HG03064 (cell line): ENCODE data around the gene GORASP2.

Experiments
- ATAC-seq: cut with Tn5 transposase; IDR thresholded peaks from one replicate; pipeline ENCODE4 v1.9.1; 2021; ENCODE audit warnings: low read depth; ENCODE audit not compliant: unreplicated experiment

Gene GORASP2

DNA sequence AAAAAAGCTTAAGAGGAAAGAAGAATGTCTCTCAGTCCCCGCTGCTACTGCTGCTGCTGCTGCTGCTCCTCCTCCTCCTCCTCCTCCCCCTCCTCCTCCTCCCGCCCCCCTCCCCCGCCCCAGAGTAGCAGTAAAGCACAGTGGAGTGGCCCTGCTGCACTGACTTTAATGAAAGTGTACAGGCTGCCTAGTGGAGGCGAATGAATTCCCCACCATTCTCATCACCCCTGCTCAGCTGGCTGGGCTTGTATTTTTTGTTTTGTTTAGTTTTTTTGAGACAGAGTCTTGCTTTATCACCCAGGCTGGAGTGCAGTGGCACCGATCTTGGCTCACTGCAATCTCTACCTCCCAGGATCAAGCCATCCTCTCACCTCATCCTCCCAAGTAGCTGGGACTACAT, 34.3 kb downstream of the GORASP2 start:
- ATAC-seq = no peak

DNA sequence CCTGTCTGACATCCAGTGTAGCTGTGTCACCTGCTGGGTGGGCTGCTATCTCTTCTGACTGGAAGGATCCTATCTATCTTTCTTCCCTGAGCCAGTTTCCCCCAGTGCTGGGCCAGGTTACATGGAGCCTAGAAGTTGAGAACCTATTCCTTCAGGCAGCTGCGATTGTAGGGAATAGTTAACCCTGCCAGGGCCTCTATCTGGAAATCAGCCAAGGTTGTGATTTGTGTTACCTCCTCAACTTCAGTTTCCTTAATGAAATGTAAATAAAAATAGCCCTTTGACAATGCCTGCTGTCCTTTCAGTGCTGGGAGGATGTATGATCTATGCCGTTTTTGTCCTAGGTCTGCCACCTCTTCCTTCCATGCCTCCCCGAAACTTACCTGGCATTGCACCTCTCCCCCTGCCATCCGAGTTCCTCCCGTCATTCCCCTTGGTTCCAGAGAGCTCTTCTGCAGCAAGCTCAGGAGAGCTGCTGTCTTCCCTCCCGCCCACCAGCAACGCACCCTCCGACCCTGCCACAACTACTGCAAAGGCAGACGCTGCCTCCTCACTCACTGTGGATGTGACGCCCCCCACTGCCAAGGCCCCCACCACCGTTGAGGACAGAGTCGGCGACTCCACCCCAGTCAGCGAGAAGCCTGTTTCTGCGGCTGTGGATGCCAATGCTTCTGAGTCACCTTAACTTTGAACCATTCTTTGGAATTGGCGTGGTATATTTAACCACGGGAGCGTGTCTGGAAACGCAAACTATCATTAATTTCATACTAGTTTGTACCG, 36.6 kb downstream of the GORASP2 start:
- ATAC-seq = no peak

DNA sequence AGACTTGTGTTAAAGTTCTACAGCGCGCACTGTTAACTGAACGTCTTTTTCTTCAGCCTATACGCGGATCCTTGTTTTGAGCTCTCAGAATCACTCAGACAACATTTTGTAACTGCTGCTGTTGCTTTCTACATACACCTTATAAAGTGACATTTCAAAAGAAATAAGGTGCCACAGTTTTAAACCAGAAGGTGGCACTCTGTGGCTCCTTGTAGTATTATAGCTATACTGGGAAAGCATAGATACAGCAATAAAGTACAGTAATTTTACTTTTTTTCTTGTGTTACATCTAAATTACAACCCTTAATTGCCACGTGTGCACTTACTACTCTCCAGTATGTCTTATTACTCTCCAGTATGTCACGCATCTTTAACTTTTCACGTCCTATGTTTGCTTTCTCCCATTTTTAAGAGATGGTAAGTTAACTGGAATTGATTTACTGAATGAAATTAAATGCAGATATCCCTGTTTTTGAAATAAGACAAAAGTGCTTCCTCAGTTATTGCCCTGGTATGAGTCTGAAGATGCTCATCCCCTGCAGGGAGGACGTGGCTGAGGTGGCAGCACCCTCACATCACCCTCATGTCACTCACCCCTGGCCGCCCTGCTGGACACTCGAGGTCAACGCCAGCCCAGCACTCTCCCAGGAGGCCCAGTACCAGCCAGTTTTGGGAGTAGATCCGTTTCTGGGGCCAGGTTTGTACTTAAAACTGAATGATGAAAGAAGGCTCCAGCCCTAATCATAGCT, 37.8 kb downstream of the GORASP2 start:
- no peak for ATAC-seq

DNA sequence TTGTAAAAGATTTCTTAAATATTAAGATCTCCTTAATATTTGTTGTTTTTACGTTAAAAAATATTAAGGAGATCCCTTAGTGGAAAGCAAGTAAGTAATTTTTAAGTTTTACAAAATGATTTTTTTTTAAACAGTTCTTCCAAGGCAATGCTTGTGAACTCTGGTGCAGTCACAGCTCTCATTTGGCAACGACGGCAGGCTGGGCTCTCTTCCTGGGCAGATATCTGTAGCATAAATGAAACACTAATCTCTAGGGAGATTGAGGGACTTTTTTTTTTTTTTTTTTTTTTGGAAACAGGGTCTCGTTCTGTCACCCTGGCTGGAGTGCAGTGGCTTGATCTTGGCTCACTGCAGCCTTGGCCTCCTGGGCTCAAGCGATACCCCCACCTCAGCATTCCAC, 38.5 kb downstream of the GORASP2 start:
- ATAC-seq = no peak

DNA sequence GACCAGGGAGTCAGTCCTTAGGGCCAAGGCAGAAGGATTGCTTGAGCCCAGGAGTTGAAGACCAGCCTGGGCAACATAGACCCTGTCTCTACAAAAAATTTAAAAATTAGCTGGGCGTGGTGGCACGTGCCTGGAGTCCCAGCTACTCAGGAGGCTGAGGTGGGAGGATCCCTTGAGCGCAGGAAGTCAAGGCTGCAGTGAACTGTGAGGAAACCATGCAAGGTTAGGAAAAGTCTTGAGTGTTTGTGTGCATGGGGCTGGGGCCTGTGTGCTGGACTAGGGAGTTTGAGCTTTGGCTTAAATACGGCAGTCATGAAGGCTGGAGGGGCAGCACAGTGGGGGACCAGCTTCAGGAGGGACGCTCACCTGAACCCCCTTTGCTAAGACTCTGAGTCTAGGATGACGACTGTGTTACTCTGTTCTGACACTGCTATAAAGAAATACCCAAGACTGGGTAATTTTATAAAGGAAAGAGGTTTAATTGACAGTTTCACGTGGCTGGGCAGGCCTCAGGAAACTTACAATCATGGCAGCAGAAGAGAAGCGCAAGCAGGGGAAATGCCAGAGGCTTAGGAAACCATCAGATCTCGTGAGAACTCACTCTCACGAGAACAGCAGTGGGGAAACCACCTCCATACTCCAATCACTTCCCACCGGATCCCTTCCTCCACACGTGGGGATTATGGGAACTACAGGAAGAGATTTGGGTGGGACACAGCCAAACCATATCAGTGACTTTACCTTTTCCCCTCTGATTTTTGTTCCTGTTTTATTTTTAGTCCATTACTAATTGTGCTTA, 39.4 kb downstream of the GORASP2 start:
- no peak for ATAC-seq

DNA sequence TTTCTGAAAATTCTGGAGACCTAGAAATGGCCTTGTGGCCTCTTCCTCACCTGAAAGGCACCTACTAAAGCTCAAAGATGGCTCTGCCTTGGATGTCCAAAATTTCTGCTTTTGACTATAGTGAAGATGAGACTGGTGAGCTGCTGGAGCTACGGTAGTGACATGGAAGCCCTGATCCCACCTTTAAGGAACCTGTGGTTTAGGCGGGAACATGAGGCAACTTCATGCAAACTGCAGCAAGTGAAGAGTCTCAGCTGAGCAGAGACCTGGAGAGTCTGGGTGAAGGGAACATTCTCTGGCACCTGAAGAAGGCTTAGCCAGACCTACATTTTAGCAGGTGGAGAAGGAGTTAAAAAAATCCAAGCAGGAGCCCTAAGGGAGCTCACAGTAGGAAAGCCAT, 40.0 kb downstream of the GORASP2 start:
- ATAC-seq = no peak

DNA sequence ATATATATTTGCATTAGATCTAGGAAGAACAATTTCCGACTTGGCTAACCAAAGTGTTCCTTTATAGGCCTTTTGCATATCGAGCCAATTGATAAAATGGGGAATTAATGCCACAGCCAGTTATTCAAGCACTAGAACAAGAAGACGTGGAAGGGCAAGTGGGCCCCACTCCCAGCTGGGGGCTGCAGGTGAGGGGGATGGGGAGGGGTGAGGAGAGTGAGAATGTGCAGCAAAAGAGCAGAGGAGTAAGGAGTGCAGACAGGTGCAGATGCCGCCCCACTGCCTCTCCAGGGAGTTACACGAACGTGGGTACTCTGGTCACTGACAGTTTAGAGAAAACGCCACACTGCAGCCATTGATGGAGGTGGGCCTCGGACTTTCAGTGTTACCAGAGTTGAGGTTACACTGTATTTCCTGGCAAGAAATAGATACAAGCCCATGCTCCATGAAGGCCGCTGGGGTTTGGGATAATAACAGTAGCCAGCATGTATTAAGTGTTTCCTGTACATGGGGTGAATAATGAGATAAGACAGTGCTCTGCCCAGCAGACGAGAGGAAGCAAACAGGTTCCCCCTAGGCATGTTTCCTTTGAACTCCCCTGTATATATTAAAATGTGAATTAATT, 40.9 kb downstream of the GORASP2 start:
- ATAC-seq = no peak

DNA sequence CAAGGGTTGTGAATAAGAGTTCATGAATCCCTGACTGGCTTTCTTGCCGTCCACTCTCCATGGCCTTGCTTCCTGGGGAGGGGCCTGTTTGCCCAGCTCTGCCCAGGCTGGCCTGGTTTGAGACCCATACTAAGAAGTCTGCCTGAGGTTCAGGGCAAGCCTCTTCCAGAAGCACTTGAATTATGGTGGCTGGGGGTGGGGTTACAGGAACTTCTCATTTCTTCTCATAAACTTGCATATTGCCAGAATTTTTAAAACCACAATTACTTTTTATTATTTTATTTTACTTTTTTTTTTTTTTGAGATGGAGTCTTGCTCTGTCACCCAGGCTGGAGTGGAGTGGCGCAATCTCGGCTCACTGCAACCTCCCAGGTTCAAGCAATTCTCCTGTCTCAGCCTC, 42.0 kb downstream of the GORASP2 start:
- no peak for ATAC-seq

DNA sequence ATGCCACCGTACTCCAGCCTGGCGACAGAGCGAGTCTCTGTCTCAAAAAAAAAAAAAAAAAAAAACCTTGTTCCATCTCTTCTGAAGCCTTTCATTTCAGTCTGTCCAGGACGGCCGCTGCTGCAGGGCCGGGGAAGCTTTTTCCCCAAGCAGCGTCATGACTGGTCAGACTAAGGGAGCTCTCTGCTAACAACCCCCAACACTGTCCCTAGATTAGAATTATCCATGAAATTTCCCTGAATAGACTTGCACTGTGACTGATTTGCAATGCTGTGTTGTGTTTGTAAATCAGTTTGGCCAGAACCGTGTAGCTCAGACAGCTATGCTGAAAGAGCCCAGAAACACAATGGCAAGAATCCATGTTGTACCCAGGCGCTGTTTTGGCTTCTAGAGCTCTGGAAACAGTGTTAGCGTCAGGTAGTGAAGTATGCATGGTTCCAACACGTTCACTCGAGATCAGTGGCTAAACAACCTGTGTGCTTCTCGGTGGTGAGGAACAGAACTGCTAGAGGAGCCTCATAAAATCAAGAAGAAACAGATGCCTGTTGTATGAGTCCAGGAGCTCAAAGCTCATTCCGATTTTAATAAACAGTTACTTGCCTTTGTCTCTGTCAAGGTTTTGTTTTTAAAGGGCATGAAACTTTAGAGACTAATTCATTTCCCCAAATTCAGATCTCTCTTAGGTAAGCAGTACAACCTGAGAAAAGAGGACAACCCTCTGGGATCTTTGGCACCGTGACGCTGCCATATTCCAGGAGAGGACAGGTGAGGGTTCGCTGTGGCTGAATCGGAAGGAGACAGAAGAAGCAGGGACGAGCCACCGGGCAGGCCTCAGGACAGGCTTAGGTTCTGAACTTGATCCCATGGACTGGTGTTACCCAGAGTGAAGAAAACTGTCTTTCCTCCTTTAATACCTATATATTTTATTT, 43.5 kb downstream of the GORASP2 start:
- ATAC-seq = no peak

DNA sequence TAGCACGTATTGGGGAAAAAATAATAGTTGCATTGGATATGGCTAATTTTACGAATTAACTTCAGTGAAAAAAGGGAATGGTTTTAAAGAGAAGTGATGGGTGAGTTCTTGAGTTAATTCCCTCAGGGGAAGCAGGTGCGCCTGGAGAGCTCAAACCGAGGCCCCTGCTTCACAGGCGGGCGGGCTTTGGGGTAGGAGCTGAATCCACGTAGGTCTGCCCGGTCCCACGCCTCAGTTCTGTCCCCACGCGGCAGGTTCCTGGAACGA, 44.1 kb downstream of the GORASP2 start:
- no peak for ATAC-seq

DNA sequence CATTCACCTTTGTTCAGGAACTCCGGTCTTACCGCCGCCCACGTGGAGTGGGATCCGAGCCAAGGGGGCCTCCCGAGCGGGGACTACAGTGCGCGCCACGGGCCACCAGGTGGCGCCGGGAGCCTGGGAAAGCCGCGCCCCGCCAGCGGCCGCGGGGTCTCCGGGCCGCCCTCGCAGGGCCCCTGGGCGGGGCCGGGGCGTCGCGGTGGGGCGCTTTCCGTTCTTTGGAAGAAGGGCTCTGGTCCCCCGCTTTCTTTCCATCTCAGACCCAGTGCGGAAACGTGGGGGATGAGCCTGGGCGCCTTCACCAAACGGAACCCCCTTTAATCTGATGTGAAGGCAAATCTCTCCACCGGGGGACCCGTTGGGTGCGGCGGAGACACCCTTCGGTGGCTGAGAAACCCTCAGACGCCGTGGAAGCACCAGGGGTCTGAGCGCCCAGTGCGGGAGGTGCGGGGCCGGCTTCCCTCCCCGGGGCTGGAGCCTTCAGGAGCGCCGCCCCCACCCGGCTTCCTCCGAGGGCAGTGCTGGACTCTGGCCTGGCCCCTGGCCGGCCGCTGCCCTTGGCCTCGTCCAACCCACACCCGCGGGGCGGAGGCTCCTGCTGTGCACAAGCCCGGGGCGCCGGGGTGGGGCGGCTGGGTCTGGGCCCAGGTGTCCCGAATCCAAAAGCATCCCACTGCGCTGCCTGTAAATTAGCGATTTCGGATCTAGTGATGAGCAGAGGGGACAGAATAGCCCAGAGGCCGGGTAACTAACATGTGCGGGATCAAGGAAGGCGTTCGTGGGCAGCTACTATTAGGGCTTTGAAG, 44.6 kb downstream of the GORASP2 start:
- ATAC-seq = peak; percentile 91

DNA sequence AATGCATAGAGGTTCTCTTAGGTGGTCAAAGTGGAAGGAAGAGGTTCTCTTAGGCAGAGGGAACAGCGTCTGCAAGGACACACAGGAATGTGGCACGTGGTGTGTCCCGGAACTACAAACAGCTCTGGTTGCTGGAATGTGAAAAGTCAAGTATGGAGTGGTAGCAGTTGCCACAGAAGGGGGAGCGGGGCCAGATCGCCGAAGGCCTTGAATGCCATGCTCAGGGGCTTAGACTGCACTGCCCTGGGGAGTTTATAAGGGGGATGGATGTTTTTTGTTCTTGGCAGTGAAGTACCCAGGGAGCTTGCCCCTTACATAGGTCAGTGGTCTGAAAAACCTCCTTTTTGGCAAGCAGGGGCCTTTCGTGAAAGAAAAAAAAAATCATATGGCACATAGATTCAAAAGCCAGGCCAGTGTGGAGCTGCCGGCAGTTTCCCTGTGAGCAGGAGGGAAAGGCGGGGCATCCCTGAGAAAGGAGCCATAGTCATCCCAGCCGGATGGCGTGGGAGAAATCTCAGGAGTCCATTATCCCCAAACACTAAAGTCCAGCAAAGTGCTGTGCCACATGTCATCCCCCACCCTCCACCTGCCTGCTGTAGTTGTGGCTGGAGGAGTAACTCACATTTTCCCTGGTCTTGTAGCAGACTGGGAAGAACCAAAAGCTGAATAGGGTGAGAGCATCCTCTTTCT, 45.4 kb downstream of the GORASP2 start:
- ATAC-seq = no peak

DNA sequence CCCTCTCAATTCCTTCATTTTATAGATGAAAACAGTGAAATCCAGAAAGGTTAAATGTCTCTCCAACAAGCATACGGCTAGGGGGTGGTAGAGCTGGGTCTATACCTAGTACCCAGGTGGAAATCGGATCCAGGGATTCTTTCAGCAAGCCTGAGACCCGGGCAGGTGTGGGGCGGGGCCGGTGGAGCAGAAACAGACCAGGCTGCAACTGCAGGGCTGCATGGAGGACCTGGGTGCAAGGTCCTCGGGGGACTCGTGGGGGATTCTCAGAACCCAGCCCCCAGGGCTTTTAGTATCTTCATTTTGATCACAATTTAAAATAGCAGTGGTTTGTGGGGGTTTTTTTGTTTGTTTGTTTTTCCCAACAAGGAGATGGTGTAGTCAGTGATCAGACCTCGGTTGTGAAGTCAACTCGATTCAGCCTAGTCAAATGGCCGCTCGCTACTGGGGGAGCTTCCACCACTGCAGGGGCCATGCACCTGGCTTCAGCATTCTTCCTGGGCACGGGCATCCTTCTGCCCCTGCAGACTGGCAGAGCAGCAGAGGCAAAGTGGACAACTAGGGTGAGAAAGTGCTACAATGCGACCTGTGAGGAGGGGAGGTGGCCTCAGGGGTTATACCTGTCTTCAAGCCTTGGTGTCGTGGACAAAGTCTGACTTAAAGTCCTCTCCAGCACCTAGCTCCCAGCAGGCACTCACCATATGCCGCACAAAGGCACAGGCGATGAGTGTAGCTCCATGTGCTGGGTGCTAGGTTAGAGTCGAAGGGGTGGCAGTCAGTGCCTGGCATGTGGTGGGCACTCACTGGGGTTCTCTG, 46.3 kb downstream of the GORASP2 start:
- ATAC-seq = no peak

DNA sequence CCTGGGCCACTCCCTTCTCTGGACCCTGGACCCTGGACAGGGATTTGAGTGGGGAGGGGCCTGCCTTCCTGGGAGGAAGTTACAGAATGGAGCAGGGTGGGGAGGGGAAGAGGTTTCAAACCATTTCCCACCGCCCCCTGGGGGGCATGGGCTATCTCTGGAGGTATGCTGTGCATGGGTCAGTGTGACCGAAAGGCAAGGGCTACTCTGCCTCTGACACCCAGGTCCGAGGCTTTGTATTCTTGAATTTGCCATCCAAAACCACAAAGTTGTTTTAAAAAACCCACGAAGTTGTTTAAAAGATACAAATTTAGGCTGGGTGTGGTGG, 46.9 kb downstream of the GORASP2 start:
- ATAC-seq = no peak

DNA sequence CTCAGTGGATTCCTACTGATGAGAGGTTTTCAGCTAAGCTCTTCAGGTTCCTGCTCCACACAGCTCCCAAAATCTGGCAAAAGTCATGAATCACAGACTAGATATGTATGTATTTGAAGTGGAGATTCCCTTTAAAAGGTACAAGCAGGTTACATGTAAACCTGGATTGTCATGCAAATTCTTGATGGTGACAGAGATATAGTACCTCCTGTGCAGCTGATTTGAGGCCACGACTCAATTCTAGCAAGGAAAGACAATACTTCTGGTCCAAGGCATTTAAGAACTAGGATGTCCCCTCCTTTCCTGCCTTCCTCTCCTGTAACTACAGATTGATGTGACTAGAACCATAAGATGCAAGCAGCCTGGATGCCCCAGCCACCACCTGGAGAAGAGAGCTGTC, 55.0 kb downstream of the GORASP2 start:
- ATAC-seq = no peak

DNA sequence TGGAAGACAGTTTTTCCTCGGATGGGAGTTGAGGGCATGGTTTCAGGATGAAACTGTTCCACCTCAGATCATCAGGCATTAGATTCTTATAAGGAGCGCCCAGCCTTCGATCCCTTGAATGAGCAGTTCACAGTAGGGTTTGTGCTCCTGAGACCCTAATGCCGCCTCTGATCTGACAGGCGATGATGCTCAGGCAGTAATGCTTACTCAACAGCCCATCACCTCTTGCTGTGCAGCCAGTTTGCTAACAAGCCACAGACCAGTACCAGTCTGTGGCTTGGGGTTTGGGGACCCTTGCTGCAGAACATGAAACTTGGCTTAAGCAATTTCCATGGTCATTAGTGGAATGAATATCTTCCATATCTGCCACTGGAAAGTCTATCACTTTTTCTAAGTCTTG, 56.4 kb downstream of the GORASP2 start:
- no peak for ATAC-seq

DNA sequence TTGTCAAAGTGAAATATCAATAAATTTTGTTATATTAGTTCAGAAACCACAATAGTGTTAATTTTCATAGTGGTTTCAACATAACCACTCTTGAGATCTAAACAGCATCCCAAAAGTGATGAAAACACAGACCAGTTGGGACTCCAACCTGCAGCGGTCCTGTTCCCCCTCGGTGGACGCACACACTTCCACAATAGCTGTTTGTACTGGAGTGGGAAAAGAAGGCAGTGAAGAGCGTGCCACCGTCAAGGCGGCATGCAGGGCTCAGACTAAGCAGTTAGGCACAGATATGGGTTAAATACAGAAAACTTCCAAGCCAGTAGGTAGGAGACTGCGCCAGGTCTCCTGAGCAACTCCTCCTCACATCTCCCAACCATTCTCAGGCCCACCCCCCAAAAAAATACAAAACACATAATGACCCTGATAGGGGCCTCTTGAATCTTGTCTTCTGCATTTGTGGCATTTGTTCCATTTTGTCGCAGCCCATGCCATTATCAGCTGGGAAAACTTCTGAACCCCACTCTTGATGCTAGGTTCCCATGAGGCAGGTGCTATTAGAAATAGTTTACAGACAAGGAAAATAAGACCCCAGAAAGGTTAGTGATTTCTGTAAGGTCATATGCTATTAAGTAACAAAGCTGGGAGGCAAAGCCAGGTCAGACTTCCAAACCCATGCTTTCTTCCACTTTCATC, 57.7 kb downstream of the GORASP2 start:
- ATAC-seq = no peak
